H9 (cell line): ENCODE data around the gene GORASP1. TPM values are rescaled to one million over a fixed set of nuclear protein-coding genes. Genes with fewer than 3 reads are reported as not detected.

ENCODE experiments used
- DNase-seq: peaks from one replicate; pipeline ENCODE4 v3.0.0-alpha.2; 2017
- H2AFZ ChIP-seq: one replicate; pipeline ENCODE4 v1.6.1; 2013; ENCODE audit warnings: mild to moderate bottlenecking, low read length, control low read depth, moderate library complexity
- H2AK5ac ChIP-seq: 2 replicates; pipeline ENCODE4 v1.6.1; 2013; ENCODE audit warnings: low read length, control low read depth, mixed read lengths; ENCODE audit not compliant: insufficient read length
- H2BK120ac ChIP-seq: one replicate; pipeline ENCODE4 v1.6.1; 2013; ENCODE audit warnings: low read depth, mild to moderate bottlenecking, low read length, control low read depth, inconsistent platforms; ENCODE audit not compliant: poor library complexity, severe bottlenecking
- H2BK12ac ChIP-seq: 2 replicates; pipeline ENCODE4 v1.6.1; 2013; ENCODE audit warnings: low read length, control low read depth, mixed read lengths, low read depth; ENCODE audit not compliant: insufficient read length
- H2BK15ac ChIP-seq: 2 replicates; pipeline ENCODE4 v1.6.1; 2013; ENCODE audit warnings: low read depth, low read length, control low read depth
- H2BK20ac ChIP-seq: one replicate; pipeline ENCODE4 v1.6.1; 2013; ENCODE audit warnings: low read depth, mild to moderate bottlenecking, low read length, control low read depth, inconsistent platforms; ENCODE audit not compliant: poor library complexity, severe bottlenecking
- H2BK5ac ChIP-seq: 2 replicates; pipeline ENCODE4 v1.6.1; 2013; ENCODE audit warnings: low read length, control low read depth, mixed read lengths; ENCODE audit not compliant: insufficient read length
- H3K14ac ChIP-seq: 2 replicates; pipeline ENCODE4 v1.6.1; 2013; ENCODE audit warnings: low read length, control low read depth; ENCODE audit not compliant: insufficient read depth
- H3K18ac ChIP-seq: 2 replicates; pipeline ENCODE4 v1.6.1; 2013; ENCODE audit warnings: low read depth, mild to moderate bottlenecking, mixed read lengths, low read length, control low read depth; ENCODE audit not compliant: insufficient read length
- H3K23ac ChIP-seq: 2 replicates; pipeline ENCODE4 v1.6.1; 2013; ENCODE audit warnings: low read length, control low read depth, mixed read lengths, low read depth; ENCODE audit not compliant: insufficient read length
- H3K23me2 ChIP-seq: 2 replicates; pipeline ENCODE4 v1.6.1; 2013; ENCODE audit warnings: low read depth, mild to moderate bottlenecking, mixed read lengths, low read length, control low read depth; ENCODE audit not compliant: insufficient read length, poor library complexity, severe bottlenecking
- H3K27ac ChIP-seq: 2 replicates; pipeline ENCODE4 v1.5.1; 2013; ENCODE audit warnings: low read length, control low read depth, mixed read lengths, low read depth; ENCODE audit not compliant: insufficient read length
- H3K27me3 ChIP-seq: 2 replicates; pipeline ENCODE4 v1.6.1; 2013; ENCODE audit warnings: low read length, control low read depth, inconsistent platforms; ENCODE audit not compliant: insufficient read depth
- H3K4ac ChIP-seq: 2 replicates; pipeline ENCODE4 v1.6.1; 2013; ENCODE audit warnings: low read depth, mild to moderate bottlenecking, control low read depth, inconsistent platforms, low read length, moderate library complexity
- H3K4me1 ChIP-seq: 2 replicates; pipeline ENCODE4 v1.6.1; 2013; ENCODE audit warnings: low read length, control low read depth, inconsistent platforms; ENCODE audit not compliant: insufficient read depth
- H3K4me2 ChIP-seq: 2 replicates; pipeline ENCODE4 v1.6.1; 2013; ENCODE audit warnings: low read length, control low read depth, mixed read lengths; ENCODE audit not compliant: insufficient read length, insufficient read depth
- H3K56ac ChIP-seq: 2 replicates; pipeline ENCODE4 v1.6.1; 2013; ENCODE audit warnings: low read depth, mild to moderate bottlenecking, mixed read lengths, low read length, control low read depth; ENCODE audit not compliant: insufficient read length
- H3K79me1 ChIP-seq: 2 replicates; pipeline ENCODE4 v1.6.1; 2013; ENCODE audit warnings: low read depth, mild to moderate bottlenecking, moderate library complexity, low read length, control low read depth, inconsistent platforms; ENCODE audit not compliant: insufficient read depth, poor library complexity, severe bottlenecking
- H3K79me2 ChIP-seq: 2 replicates; pipeline ENCODE4 v1.6.1; 2013; ENCODE audit warnings: low read length, control low read depth, inconsistent platforms; ENCODE audit not compliant: insufficient read depth
- H3K9ac ChIP-seq: 2 replicates; pipeline ENCODE4 v1.6.1; 2013; ENCODE audit warnings: low read length, control low read depth, mixed read lengths; ENCODE audit not compliant: insufficient read length; ENCODE audit errors: extremely low read depth
- H3K9me3 ChIP-seq: one replicate; pipeline ENCODE4 v1.6.1; 2013; ENCODE audit warnings: low read depth, low read length, inconsistent platforms; ENCODE audit not compliant: control insufficient read depth
- H3T11ph ChIP-seq: one replicate; pipeline ENCODE4 v1.6.1; 2013; ENCODE audit warnings: mild to moderate bottlenecking, low read length, control low read depth, inconsistent platforms
- H4K20me1 ChIP-seq: one replicate; pipeline ENCODE4 v1.6.1; 2013; ENCODE audit not compliant: control insufficient read depth, insufficient read length, insufficient read depth
- H4K5ac ChIP-seq: 2 replicates; pipeline ENCODE4 v1.6.1; 2013; ENCODE audit warnings: low read depth, mild to moderate bottlenecking, mixed read lengths, low read length, control low read depth; ENCODE audit not compliant: insufficient read length
- H4K8ac ChIP-seq: replicated peaks from 2 replicates; pipeline ENCODE4 v1.6.1; 2013; ENCODE audit warnings: low read length, control low read depth, mixed read lengths, low read depth; ENCODE audit not compliant: insufficient read length
- H4K91ac ChIP-seq: 2 replicates; pipeline ENCODE4 v1.6.1; 2013; ENCODE audit warnings: low read depth, mild to moderate bottlenecking, moderate library complexity, mixed read lengths, low read length, control low read depth; ENCODE audit not compliant: insufficient read length
- H3K27ac Mint-ChIP-seq, 3 experiments: 2 replicates in 2 of 3; 3 replicates in 1 of 3; pipeline ENCODE4 v1.8.0; 2020 to 2021; ENCODE audit warnings: mixed read lengths in 3 of 3, mild to moderate bottlenecking in 1 of 3, moderate library complexity in 1 of 3
- H3K27me3 Mint-ChIP-seq: 2 replicates; pipeline ENCODE4 v1.8.0; 2021; ENCODE audit warnings: low read depth, mild to moderate bottlenecking, moderate library complexity, mixed read lengths
- H3K36me3 Mint-ChIP-seq, 3 experiments: 2 replicates in 2 of 3; 3 replicates in 1 of 3; pipeline ENCODE4 v1.8.0; 2020 to 2021; ENCODE audit warnings: low read depth in 3 of 3, mixed read lengths in 3 of 3; ENCODE audit not compliant: insufficient read depth in 1 of 3
- H3K4me1 Mint-ChIP-seq, 2 experiments: 2 replicates each; pipeline ENCODE4 v1.8.0; 2020; ENCODE audit warnings: mixed read lengths in 2 of 2
- H3K4me3 Mint-ChIP-seq, 2 experiments: 2 replicates in 1 of 2; 3 replicates in 1 of 2; pipeline ENCODE4 v1.8.0; 2020 to 2021; ENCODE audit warnings: mild to moderate bottlenecking in 2 of 2, mixed read lengths in 2 of 2, moderate library complexity in 1 of 2
- H3K9me3 Mint-ChIP-seq, 2 experiments: 2 replicates in 1 of 2; 3 replicates in 1 of 2; pipeline ENCODE4 v1.8.0; 2020; ENCODE audit warnings: mild to moderate bottlenecking in 2 of 2, mixed read lengths in 2 of 2, moderate library complexity in 1 of 2
- CTCF ChIP-seq: fragments of 200-600 bp; sonication (generic); conservative IDR thresholded peaks from 3 replicates; pipeline ENCODE4 v1.8.0; 2021; ENCODE audit warnings: antibody characterized with exemption, mild to moderate bottlenecking
- WGBS: extraction: QIAGEN DNeasy Blood & Tissue Kit; methylation state at CpG from one replicate; pipeline ENCODE4 v1.1.7; 2013; ENCODE audit warnings: missing lambda C conversion rate, low lambda C conversion rate, mixed read lengths; ENCODE audit not compliant: insufficient read length; ENCODE audit errors: extremely low coverage; 5-methylcytosine and 5-hydroxymethylcytosine counted together
- total RNA-seq: library from RNA; stranded (reverse); gene quantifications from 2 replicates; pipeline ENCODE4 v1.2.1, GENCODE V29; 2021

Gene GORASP1
- total RNA-seq, 1 experiment from 2014 or later, result 37.4 TPM

GRCh38 chr3:39098473-39099000 is 8.9 kb downstream of the GORASP1 start:
- H2BK120ac ChIP-seq, result no peak overlapping the region
- WGBS, result no CpG with 5 or more reads among the region's 8 CpGs
- no peaks in the 10 kb centered on the region; the same call in 1 of the 2 replicates for H3K27me3 Mint-ChIP-seq

More at GRCh38 chr3:39098473-39099000, 8.9 kb downstream of the GORASP1 start:
- Histone ChIP-seq H2BK15ac (no peak overlapping the region), H3K27me3 (no peaks in the 10 kb centered on the region), H3T11ph (no peak overlapping the region), H3K9ac (no peak overlapping the region), H3K4ac (no peak overlapping the region), H3K14ac (no peak overlapping the region), H2AK5ac (no peak overlapping the region), H4K20me1 (no peaks in the 10 kb centered on the region), H4K8ac (no peak overlapping the region), H3K56ac (no peak overlapping the region), H2AFZ (no peak overlapping the region), H3K4me2 (no peak overlapping the region), H3K79me1 (no peaks in the 10 kb centered on the region), H4K5ac (no peak overlapping the region), H3K9me3 (no peaks in the 10 kb centered on the region), H2BK12ac (no peak overlapping the region), H3K23me2 (no peaks in the 10 kb centered on the region), H3K79me2 (no peaks in the 10 kb centered on the region), H3K27ac (no peak overlapping the region), H2BK20ac (no peak overlapping the region), H3K23ac (no peak overlapping the region), H2BK5ac (no peak overlapping the region), H3K18ac (no peak overlapping the region), H3K4me1 (no peaks in the 10 kb centered on the region), H4K91ac (no peak overlapping the region)
- no peak overlapping the region; a peak in 1 of 7 replicates for H3K27ac Mint-ChIP-seq
- peaks cover 21 to 50% (median 39%) of the 10 kb centered on the region in 3 experiments; a peak in 6 of 7 replicates for H3K36me3 Mint-ChIP-seq
- peaks cover 0 to 12% of the 10 kb centered on the region in 2 experiments; a peak in 2 of 4 replicates for H3K4me1 Mint-ChIP-seq
- H3K9me3 Mint-ChIP-seq, result no peaks in the 10 kb centered on the region
- DNase-seq, result no peak
- TF ChIP-seq CTCF, result no peak
- H3K4me3 Mint-ChIP-seq, result no peak overlapping the region
